Measurements from ENCODE around the gene SFMBT2.
"Not testable (repeated sequence)": the region's sequence is repeated elsewhere in the genome, so short reads cannot be mapped to it uniquely, and the experiment has no call there.

Gene SFMBT2

GRCh38 chr10:7258948-7259523 is 151.8 kb downstream of the SFMBT2 start:
- no peak for DNase-seq

DNA sequence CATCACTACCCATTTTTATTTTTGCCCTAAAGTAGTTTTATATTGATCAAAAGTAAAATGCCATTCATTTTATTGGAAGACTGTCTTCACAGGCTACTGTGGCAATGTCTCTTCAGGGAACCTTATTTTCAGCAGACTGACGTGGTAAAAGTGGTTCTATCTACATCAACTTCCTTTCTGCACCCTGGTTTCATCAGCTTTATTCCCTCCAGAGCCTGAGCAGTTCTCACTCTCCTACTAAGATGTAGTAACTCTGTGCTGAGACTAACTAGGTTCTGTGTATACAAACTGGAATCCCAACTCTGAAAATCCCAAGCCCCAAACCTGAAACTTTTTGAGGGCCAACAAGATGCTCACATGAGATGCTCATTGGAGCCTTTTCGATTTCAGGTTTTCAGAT is 155.3 kb downstream of the SFMBT2 start:
- no peak for DNase-seq

DNA sequence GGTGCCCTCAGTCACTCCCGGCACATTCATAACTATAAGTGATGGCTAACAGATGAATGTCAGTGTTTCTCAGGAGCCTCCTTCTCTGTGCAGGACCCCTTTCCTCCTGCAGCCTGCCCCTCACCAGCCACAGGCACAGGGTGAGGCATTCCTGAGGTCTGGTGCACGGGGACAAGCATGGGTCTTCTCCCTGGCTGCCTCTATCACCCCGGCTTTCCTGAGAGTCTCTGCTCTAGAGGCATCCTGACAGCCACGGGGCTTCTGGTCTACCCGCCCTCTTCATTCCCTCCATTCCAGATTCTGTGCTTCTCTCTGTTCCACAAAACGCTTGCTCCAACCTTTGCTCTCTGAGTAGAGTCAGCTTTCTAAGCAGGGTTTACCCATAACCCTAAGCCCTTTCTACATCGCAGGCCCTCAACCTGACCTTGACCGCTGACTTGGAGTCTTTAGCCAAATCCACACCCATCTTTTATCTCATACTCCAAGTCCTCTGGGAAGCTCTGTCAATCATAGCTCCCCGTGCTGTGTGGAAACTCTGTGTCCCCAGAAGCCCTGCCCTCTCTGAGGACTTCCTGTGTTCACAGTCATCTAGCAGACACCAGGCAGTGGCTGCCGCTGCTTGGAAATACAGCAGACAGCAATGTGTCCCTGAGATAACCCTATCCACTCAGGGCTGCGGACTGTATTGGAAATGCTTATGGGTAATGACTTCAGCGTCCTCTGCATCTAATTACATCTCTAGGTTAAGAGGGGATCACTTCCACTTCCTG is 159.0 kb downstream of the SFMBT2 start:
- DNase-seq: no peak

DNA sequence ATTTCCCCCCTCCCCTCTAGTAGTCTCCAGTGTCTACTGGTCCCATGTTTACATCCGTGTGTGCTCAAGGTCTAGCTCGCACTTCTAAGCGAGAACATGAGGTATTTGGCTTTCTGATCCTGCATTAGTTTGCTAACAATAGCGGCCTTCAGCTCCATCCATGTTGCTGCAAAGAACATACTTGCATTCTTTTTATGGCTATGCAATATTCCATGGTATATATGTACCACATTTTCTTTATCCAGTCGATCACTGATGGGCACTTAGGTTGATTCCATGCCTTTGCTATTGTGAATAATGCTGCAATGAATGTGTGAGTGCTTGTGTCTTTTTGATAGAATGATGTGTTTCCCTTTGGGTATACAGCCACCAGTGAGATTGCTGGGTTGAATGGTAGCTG is 160.6 kb downstream of the SFMBT2 start:
- no peak for DNase-seq

DNA sequence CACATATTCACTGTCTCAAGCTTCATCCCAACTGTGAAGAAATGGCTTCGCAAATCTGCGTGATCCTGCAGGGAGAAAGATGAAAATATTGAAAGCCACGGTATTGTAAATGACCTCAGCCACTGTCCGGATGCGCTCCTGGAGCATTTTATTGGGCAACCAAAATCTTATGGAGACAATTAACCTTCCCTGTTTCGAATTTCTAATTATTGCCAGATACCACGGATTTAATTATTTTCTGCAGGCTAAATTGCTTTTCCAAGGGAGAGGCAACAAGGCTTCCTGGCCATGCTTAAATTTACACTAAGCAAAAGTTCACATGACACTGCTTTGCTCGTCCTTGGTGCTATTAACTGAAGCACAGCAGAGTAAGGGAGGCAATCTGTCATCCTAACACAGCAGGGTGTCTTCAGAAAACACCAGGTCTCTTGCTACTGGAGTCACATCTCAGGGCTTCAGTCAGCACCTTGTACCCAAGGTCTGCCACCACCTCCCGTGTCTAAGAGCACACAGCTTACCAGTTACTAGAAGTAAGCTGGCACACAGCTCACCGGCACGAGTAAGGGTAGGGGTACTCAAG is 162.2 kb downstream of the SFMBT2 start:
- DNase-seq: no peak

GRCh38 chr10:7248148-7248547 is 162.7 kb downstream of the SFMBT2 start:
- no peak for DNase-seq

DNA sequence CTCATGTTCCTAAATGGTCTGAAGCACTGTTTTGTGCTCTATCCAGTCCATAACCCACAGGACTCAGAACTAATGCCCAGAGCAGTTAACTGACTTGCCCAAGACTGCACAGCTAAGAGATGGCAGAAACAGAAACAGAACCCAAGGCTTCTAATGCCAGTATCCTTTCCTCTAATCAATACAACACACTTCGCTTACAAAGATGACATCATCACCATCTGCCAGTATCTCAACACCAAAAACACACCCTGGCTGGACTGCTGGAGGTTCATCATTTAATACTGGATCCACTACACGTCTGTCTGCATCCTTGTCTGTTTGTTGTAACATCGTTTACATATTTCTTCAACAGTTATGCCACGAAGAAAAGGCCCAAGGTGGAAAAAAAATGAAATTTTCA is 165.3 kb downstream of the SFMBT2 start:
- no peak for DNase-seq

DNA sequence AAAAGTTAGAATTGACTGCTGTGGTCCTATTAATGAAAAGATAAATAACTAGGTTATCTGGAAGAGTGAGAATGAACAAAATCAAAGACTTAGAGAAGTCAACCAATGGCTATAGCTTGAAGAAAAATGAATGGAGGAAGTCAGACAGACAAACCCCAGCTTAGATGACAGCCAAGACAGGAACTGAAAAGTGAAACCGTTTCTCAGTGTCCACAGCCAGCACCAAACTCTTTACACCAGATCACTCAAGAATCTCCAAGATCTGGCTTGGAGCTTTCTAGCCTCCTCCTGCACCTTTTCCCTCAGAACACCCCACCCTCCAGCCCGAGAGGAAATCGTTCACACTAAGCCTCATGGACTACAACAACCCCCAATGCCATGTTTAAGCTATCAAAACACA is 167.0 kb downstream of the SFMBT2 start:
- DNase-seq: no peak

DNA sequence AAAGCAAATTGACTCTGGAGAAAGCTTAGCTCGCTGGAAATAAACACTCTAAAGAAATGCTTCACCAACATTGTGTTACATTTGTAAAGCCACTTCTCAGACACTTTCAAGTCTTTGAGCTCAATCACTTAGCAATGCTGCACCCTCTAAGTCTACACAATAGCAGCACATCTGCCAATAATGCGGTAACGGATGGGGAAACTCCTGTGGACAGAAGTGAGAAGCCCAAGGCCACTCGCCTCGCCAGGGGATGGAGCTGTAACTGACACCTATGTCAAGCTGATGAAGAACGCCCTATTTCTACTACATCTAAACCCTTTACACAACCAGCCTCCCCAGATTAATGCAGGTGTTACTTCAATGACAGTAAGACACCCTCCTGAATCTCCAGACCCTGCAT is 167.7 kb downstream of the SFMBT2 start:
- DNase-seq: no peak

GRCh38 chr10:7239312-7239985 is 171.4 kb downstream of the SFMBT2 start:
- DNase-seq: no peak

GRCh38 chr10:7235376-7235775 is 175.5 kb downstream of the SFMBT2 start:
- DNase-seq: no peak

DNA sequence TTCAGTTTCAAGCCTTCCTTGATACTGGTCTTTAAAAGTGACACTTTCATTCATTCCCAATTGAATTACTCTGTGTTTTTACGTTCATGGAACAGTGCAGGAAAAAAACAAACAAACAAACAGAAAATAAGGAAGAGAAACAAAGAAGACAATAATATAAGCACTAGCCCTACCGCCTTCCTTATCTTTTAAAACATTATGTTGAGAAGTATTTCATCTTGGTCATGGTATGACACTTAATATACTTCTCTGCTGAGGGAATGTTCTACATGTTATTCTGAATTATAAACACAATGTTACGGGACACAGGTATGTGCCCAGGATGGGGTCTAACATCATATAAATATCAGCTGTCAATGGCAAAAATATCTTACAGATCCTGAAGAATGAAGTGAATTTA is 176.7 kb downstream of the SFMBT2 start:
- no peak for DNase-seq

DNA sequence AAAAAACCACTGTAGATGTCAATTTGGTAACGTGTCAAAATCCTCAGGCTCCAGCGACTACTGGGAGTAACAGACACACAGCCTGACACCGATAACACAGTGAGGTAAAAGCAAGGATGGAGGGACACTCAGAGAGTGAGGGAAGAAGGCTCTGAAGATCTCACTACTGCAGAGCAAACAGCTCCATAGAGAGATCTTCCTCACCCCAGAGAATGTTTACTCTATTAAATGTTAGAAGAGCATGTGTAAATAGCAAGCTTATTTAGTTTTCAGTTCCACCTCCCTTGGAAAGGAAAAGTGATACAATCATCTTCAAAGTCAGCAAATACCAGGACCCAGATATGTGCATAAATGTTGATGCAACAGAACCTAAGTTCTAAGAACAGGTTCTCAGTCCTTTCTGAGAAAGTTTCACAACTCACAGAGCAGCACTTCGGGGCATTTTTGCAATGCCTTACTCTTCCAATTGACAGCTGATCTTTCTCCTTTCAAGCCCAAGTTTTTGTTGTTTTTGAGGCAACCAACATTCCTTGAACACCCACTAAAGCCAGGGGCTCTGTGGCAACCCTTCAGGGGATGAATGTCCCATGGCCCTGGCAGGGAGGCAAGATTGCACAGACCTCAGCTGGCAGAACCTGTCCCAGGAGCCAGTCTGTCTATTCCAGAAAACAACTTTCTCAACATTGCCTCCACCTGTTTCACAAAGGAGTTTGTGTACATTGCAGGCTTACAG is 177.4 kb downstream of the SFMBT2 start:
- DNase-seq: no peak

DNA sequence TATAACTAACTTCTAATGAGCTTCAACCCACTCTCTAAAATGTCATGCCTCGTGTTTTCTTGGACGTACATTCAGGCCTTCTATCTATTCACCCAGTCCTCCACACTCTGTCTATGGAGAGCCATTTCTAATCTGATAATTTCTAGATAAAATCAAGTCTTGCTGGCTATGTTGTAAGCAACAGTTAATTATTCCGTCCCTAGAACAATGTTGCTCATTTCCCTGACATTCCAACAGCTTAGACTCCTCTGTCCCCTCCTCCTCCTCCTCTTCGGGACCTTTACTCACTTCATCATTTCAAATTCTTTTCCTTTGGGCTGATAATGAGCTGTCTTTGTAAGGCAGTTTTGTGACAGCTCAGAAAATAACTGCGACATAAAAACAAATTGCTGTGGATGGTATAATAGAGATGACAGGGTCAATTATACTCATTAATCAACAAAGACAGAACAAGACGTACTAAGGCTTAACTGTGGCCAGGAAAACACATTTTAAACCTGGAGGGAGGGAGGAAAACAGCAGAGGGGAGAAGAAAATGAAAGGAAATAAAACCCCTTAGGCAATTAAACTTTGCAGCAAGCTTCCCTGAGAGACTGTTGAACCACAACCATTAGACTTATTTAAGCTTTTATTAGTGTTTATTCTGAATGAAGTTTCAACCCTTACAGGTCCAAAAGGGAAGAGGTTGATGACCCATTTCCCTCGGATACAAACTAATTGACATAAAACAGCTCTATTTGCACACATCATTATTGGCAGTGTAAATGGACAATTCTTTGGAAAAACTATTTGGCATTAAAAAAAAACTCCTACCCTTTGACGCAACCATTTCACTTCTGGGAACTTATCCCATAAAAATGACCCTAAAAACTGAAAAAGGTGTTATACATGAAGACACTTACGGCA is 179.1 kb downstream of the SFMBT2 start:
- no peak for DNase-seq

DNA sequence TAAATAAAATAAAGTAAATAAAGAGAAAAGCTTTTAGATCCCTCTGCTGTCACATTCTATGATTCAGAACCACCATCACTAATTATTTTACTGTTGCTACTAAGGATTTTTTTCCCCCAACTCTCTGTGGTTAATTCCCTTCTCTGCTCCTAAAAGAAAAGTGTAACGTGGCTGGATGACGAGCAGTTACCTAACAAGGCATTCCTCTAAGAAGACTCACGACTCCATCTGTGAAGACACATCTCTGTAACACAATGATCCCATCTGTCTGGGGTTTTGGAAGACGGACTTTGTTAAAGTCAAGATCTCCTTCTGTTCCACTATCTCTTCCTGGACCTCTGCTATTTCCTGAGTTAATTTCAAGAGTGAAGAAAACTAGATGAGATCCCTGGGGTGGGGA is 179.9 kb downstream of the SFMBT2 start:
- no peak for DNase-seq

GRCh38 chr10:7230036-7230435 is 180.8 kb downstream of the SFMBT2 start:
- DNase-seq: no peak

DNA sequence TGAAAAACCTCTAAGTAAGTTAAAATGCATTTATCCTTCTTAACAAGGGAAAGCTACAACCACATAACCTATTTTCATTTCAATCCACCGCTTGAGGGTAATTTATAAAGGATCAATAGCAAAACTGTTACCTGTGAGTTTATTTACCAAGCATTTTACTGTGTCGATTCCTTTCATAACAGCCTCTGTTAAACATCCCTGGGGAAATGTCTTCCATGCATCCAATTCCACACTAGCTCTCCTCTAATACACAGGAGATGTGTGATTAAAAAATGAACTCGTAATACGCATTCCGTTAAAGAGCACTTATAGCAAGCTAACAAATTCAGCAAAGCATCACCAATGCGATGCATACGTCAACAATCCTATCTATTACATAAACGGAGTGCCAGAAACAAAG is 185.7 kb downstream of the SFMBT2 start:
- DNase-seq: no peak

GRCh38 chr10:7218968-7219367 is 191.9 kb downstream of the SFMBT2 start:
- no peak for DNase-seq

DNA sequence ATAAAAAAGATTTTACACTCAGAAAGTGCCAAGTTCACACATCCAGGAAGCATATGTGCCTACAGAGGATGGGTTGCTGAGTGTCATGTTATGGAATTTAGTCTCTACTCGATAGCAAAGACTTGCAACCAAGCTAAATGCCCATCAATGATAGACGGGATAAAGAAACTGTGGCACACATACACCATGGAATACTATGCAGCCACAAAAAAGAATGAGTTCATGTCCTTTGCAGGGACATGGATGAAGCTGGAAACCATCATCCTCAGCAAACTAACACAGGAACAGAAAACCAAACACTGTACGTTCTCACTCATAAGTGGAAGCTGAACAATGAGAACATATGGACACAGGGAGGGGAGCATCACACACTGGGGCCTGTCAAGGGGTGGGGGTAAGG is 198.1 kb downstream of the SFMBT2 start:
- DNase-seq: not testable (repeated sequence)

DNA sequence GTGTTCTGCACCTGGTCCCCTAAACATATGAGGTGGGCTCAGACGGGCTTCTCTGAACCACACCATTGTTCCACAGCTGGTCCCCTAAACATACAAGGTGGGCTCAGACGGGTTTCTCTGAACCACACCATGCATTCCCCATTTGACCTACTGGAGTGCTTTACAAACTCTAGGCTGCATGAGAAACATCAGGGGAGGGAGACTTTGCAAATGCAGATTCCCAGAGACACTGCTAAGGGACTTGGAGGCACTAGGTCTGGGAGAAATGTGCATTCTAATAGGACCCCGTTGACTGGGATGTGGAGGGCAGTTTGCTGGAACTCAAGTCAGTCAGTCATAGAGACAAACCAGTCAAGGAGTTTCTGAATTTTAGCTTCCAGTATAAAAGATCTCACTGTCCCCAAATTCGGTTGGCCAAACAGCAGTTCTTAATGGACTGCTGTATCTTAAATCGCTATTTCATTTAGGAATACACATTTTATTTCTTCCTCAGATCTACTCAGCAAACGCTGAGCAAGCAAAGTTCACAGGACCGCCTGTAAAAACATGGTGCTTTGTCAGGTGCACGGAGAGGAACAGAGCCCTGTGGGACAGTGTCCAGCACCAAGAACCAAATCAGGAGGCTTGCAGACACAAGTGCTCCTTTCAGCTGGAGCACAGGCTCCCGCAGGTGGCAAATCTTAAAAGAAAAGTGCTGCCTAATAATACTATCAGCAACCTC is 198.8 kb downstream of the SFMBT2 start:
- no peak for DNase-seq

DNA sequence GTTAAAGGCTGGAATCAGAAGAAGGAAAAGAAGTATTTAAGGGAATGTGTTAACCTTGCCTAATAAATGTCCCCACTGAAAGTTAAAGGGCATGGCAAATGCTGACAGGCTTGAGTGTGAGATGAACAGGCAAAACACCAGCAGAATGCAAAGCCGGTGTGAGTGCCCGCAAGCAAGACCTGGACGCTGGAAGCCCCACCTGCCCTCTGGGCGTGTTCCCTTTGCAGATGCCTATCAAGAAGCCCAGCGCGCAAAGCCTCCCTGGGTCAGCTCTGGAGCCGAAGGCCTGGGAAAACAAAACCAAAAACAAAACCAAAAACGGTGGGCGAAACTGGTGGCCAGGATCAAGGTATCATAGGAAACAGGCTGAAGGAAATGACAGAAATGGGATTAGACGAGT is 200.3 kb downstream of the SFMBT2 start:
- no peak for DNase-seq

DNA sequence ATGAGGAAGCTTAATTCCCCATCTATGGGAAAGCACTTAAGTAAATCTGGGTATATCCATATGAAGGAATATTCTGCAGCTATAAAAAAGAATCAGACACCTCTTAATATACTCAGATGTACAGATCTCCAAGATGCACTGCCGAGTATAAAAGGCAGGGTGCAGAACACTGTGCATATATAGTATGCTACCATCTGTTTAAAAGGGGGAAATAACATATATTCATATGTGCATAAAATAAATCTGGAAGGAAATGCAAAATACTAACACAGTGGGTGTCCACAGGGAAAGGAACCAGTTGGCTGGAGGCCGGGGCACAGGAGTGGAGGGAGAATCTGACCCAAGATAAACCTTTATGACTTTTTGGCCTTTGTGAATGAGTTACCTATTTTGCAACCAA is 201.4 kb downstream of the SFMBT2 start:
- no peak for DNase-seq

All from NCI-H1048 (cell line).